Naive thymus-derived CD8-positive, alpha-beta T cell (primary cell): ENCODE data around the gene PDE10A. TPM values are rescaled to one million over a fixed set of nuclear protein-coding genes. Genes with fewer than 3 reads are reported as not detected.

Source experiments
- ATAC-seq, 2 donors: fragments of 150-1000 bp; cut with Tn5 transposase in 1 of 2; sonication (Bioruptor Pico), chemical (Tn5 transposase) in 1 of 2; 1 replicate in 1 of 2; 2 replicates in 1 of 2; pipeline ENCODE4 v1.10.0; 2021; ENCODE audit warnings: mild to moderate bottlenecking in 2 of 2, moderate library complexity in 2 of 2
- POLR2A ChIA-PET: fragments of 350-600 bp; sonication (Branson Sonifier 250); formaldehyde crosslinking; loops from one replicate; lab custom pipeline; 2021; ENCODE audit warnings: antibody characterized with exemption; lab: Charles Lee
- DNase-seq, 10 donors: peaks; one replicate each; pipeline versions ENCODE4 v3.0.0 to v3.0.0-alpha.2; 2020 to 2022
- H3K27ac Mint-ChIP-seq, 10 donors: one replicate each; pipeline ENCODE4 v1.8.0; 2020 to 2022; ENCODE audit warnings: mild to moderate bottlenecking in 10 of 10, mixed read lengths in 10 of 10, moderate library complexity in 4 of 10, inconsistent platforms in 1 of 10
- H3K27me3 Mint-ChIP-seq, 5 donors: one replicate each; pipeline ENCODE4 v1.8.0; 2021 to 2022; ENCODE audit warnings: mixed read lengths in 5 of 5
- H3K36me3 Mint-ChIP-seq, 3 donors: one replicate each; pipeline ENCODE4 v1.8.0; 2020 to 2022; ENCODE audit warnings: mixed read lengths in 3 of 3, mild to moderate bottlenecking in 2 of 3, inconsistent platforms in 1 of 3
- H3K4me1 Mint-ChIP-seq, 4 donors: one replicate each; pipeline ENCODE4 v1.8.0; 2021 to 2022; ENCODE audit warnings: mixed read lengths in 4 of 4
- H3K4me3 Mint-ChIP-seq, 10 donors: one replicate each; pipeline ENCODE4 v1.8.0; 2020 to 2022; ENCODE audit warnings: mild to moderate bottlenecking in 10 of 10, mixed read lengths in 10 of 10, moderate library complexity in 6 of 10, inconsistent platforms in 1 of 10
- H3K9me3 Mint-ChIP-seq, 9 donors: one replicate each; pipeline ENCODE4 v1.8.0; 2020 to 2022; ENCODE audit warnings: mixed read lengths in 9 of 9, mild to moderate bottlenecking in 3 of 9, inconsistent platforms in 1 of 9, moderate library complexity in 1 of 9
- polyA plus RNA-seq, 3 donors: library from polyadenylated mRNA; unstranded; fragments of 300-500 nt; fragmentation: Illumina TruSeq; gene quantifications; one replicate each; pipeline ENCODE4 v1.2.3, GENCODE V29; 2021
- total RNA-seq, 8 experiments: library from RNA in 2 of 8; stranded (reverse) in 2 of 8; gene quantifications; one replicate each; pipeline ENCODE4 v1.2.3 and lab custom pipeline; 2021 to 2026

The PDE10A gene
- total and polyA plus RNA-seq, 5 experiments from 2014 or later: not detected

GRCh38 chr6:165645919-165646318 is 17.1 kb downstream of the PDE10A start:
- Mint-ChIP-seq H3K9me3 (peaks cover 0 to 11% (median 0%) of the 10 kb centered on the region in 9 donors), H3K4me1 (no peaks in the 10 kb centered on the region), H3K36me3 (no peaks in the 10 kb centered on the region), H3K27ac (no peak overlapping the region), H3K4me3 (no peak overlapping the region), H3K27me3 (peaks cover 0 to 10% (median 2%) of the 10 kb centered on the region in 5 donors)
- no peak for ATAC-seq
- no peak for DNase-seq
- POLR2A ChIA-PET: no interaction called here

- Mint-ChIP-seq H3K4me3 (no peak overlapping the region), H3K27ac (no peak overlapping the region), H3K4me1 (no peaks in the 10 kb centered on the region), H3K27me3 (peaks cover 0 to 10% (median 2%) of the 10 kb centered on the region in 5 donors), H3K36me3 (no peaks in the 10 kb centered on the region), H3K9me3 (peaks cover 0 to 11% (median 0%) of the 10 kb centered on the region in 9 donors)
- POLR2A ChIA-PET: no interaction called here
- DNase-seq (no peak), ATAC-seq (no peak)
These were observed 18.3 kb downstream of the PDE10A start for GRCh38 chr6:165644586-165645266.

GRCh38 chr6:165643015-165643414 is 20.0 kb downstream of the PDE10A start:
- H3K27ac Mint-ChIP-seq: no peak overlapping the region
- POLR2A ChIA-PET: no interaction called here
- no peaks in the 10 kb centered on the region for H3K4me1 Mint-ChIP-seq
- peaks cover 2 to 13% (median 6%) of the 10 kb centered on the region in 5 donors for H3K27me3 Mint-ChIP-seq
- H3K9me3 Mint-ChIP-seq: peaks cover 0 to 2% (median 0%) of the 10 kb centered on the region in 9 donors
- H3K4me3 Mint-ChIP-seq: no peak overlapping the region
- H3K36me3 Mint-ChIP-seq: no peaks in the 10 kb centered on the region
- no peak for DNase-seq
- ATAC-seq: no peak

GRCh38 chr6:165641672-165642156 is 21.3 kb downstream of the PDE10A start:
- POLR2A ChIA-PET: no interaction called here
- H3K36me3 Mint-ChIP-seq: no peaks in the 10 kb centered on the region
- no peak for ATAC-seq
- DNase-seq: no peak
- no peak overlapping the region for H3K4me3 Mint-ChIP-seq
- H3K4me1 Mint-ChIP-seq: no peaks in the 10 kb centered on the region
- no peak overlapping the region for H3K27ac Mint-ChIP-seq
- peaks cover 2 to 17% (median 10%) of the 10 kb centered on the region in 5 donors for H3K27me3 Mint-ChIP-seq
- H3K9me3 Mint-ChIP-seq: peaks cover 0 to 1% (median 0%) of the 10 kb centered on the region in 9 donors

- ATAC-seq (no peak), DNase-seq (no peak)
- no peaks in the 10 kb centered on the region for H3K36me3 Mint-ChIP-seq
- no peaks in the 10 kb centered on the region for H3K9me3 Mint-ChIP-seq
- H3K4me1 Mint-ChIP-seq: no peaks in the 10 kb centered on the region
- no peak overlapping the region for H3K4me3 Mint-ChIP-seq
- POLR2A ChIA-PET: no interaction called here
- no peak overlapping the region for H3K27ac Mint-ChIP-seq
- peaks cover 4 to 14% (median 7%) of the 10 kb centered on the region in 5 donors for H3K27me3 Mint-ChIP-seq
These were observed 22.2 kb downstream of the PDE10A start for GRCh38 chr6:165640806-165641205.

- no peak overlapping the region for H3K4me3 Mint-ChIP-seq
- peaks cover 6 to 32% (median 17%) of the 10 kb centered on the region in 5 donors for H3K27me3 Mint-ChIP-seq
- DNase-seq (no peak), ATAC-seq (no peak)
- H3K27ac Mint-ChIP-seq: no peak overlapping the region
- no peaks in the 10 kb centered on the region for H3K9me3 Mint-ChIP-seq
- POLR2A ChIA-PET: no interaction called here
- H3K36me3 Mint-ChIP-seq: no peaks in the 10 kb centered on the region
- H3K4me1 Mint-ChIP-seq: peaks cover 0 to 5% (median 1%) of the 10 kb centered on the region in 4 donors
These were observed 24.5 kb downstream of the PDE10A start for GRCh38 chr6:165638530-165638929.

GRCh38 chr6:165637586-165637985 is 25.5 kb downstream of the PDE10A start:
- Mint-ChIP-seq H3K4me1 (peaks cover 0 to 5% (median 1%) of the 10 kb centered on the region in 4 donors), H3K36me3 (peaks cover 0 to 5% (median 0%) of the 10 kb centered on the region in 3 donors), H3K9me3 (no peaks in the 10 kb centered on the region), H3K27me3 (peaks cover 6 to 40% (median 21%) of the 10 kb centered on the region in 5 donors), H3K27ac (no peak overlapping the region), H3K4me3 (no peak overlapping the region)
- ATAC-seq (no peak), DNase-seq (no peak)
- POLR2A ChIA-PET: no interaction called here

GRCh38 chr6:165636402-165637048 is 26.5 kb downstream of the PDE10A start:
- no peak overlapping the region for H3K4me3 Mint-ChIP-seq
- peaks cover 0 to 5% (median 0%) of the 10 kb centered on the region in 3 donors for H3K36me3 Mint-ChIP-seq
- H3K27me3 Mint-ChIP-seq: peaks cover 5 to 42% (median 21%) of the 10 kb centered on the region in 5 donors
- H3K4me1 Mint-ChIP-seq: peaks cover 0 to 5% (median 1%) of the 10 kb centered on the region in 4 donors
- POLR2A ChIA-PET: no interaction called here
- no peak for DNase-seq
- H3K27ac Mint-ChIP-seq: no peak overlapping the region
- no peaks in the 10 kb centered on the region for H3K9me3 Mint-ChIP-seq
- no peak for ATAC-seq

- peaks cover 5 to 42% (median 21%) of the 10 kb centered on the region in 5 donors for H3K27me3 Mint-ChIP-seq
- peaks cover 0 to 5% (median 1%) of the 10 kb centered on the region in 4 donors for H3K4me1 Mint-ChIP-seq
- peaks cover 0 to 5% (median 0%) of the 10 kb centered on the region in 3 donors for H3K36me3 Mint-ChIP-seq
- no peak overlapping the region for H3K27ac Mint-ChIP-seq
- no peak overlapping the region for H3K4me3 Mint-ChIP-seq
- ATAC-seq (no peak), DNase-seq (no peak)
- POLR2A ChIA-PET: no interaction called here
- H3K9me3 Mint-ChIP-seq: no peaks in the 10 kb centered on the region
These were observed 27.1 kb downstream of the PDE10A start for GRCh38 chr6:165635965-165636364.

- peaks cover 0 to 5% (median 1%) of the 10 kb centered on the region in 4 donors for H3K4me1 Mint-ChIP-seq
- H3K36me3 Mint-ChIP-seq: peaks cover 0 to 5% (median 0%) of the 10 kb centered on the region in 3 donors
- H3K4me3 Mint-ChIP-seq: no peak overlapping the region
- ATAC-seq (no peak), DNase-seq (no peak)
- peaks cover 5 to 42% (median 21%) of the 10 kb centered on the region in 5 donors for H3K27me3 Mint-ChIP-seq
- POLR2A ChIA-PET: no interaction called here
- H3K27ac Mint-ChIP-seq: no peak overlapping the region
- H3K9me3 Mint-ChIP-seq: no peaks in the 10 kb centered on the region
These were observed 28.8 kb downstream of the PDE10A start for GRCh38 chr6:165634101-165634880.

GRCh38 chr6:165632194-165632593 is 30.8 kb downstream of the PDE10A start:
- Mint-ChIP-seq H3K4me3 (no peak overlapping the region), H3K36me3 (peaks cover 0 to 5% (median 0%) of the 10 kb centered on the region in 3 donors), H3K9me3 (no peaks in the 10 kb centered on the region), H3K4me1 (peaks cover 0 to 5% (median 1%) of the 10 kb centered on the region in 4 donors), H3K27ac (no peak overlapping the region), H3K27me3 (peaks cover 5 to 29% (median 13%) of the 10 kb centered on the region in 5 donors)
- POLR2A ChIA-PET: no interaction called here
- DNase-seq (no peak), ATAC-seq (peak in 1 of 2 donors; percentile 29)

- Mint-ChIP-seq H3K4me1 (peaks cover 0 to 5% (median 1%) of the 10 kb centered on the region in 4 donors), H3K36me3 (peaks cover 0 to 5% (median 0%) of the 10 kb centered on the region in 3 donors), H3K4me3 (no peak overlapping the region), H3K9me3 (no peaks in the 10 kb centered on the region), H3K27ac (no peak overlapping the region), H3K27me3 (peaks cover 2 to 29% (median 13%) of the 10 kb centered on the region in 5 donors)
- ATAC-seq: no peak
- POLR2A ChIA-PET: no interaction called here
- DNase-seq: no peak
These were observed 32.5 kb downstream of the PDE10A start for GRCh38 chr6:165630544-165630953.
